Stimulated activated CD4-positive, alpha-beta T cell treated with anti-CD3 and anti-CD28 coated beads, Interleukin-15, amount 100 ng/mL, for 1 hour (primary cell): Measurements from ENCODE around the gene STMN3.
"Not testable (repeated sequence)": the region's sequence is repeated elsewhere in the genome, so short reads cannot be mapped to it uniquely, and the experiment has no call there.

Source experiments
- DNase-seq, 2 donors: peaks; one replicate each; pipeline ENCODE4 v3.0.0-alpha.2; 2020; ENCODE audit warnings: low read depth in 1 of 2, low spot score in 1 of 2

Gene STMN3

GRCh38 chr20:63639093-63639975 lies 13.9 kb downstream of the STMN3 start:
- DNase-seq = peak; percentile 49 to 59

DNA sequence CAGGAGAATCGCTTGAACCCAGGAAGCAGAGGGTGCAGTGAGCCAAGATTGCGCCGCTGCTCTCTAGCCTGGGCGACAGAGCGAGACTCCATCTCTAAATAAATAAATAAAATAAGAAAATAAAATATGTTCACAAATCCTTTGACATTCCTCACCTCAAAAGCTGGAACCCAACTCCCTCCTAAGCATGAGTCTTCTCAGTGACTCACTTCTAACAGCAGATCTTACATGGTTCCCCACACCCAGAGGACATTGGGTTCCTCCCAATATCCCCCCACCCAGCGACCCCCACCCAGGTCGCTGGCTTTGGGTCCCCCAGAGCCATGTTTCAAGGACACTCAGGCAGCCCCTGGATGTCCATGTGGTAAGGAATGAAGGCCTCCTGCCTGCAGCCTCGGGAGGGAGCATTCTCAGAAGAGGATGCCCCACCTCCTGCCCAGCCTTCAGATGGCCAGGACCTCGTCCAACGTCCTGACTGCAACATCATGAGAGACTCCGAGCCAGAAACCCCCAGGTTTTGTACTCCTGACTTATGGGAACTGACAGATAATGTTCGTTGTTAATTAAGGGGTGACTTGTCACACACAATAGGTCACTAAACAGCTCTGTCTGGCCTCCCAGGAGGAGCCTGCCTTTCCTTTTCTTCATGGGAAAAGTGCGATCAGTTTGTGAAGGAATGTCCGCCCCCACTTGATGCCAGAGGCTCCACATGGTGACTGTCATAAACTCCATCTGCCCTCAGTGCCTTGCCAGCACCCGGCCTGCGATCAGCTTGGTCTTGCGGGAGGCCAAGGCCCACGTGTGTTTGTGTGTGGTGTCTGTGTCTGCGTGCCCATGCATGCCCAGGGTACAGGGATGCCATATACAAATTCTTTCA lies 16.2 kb downstream of the STMN3 start:
- DNase-seq = no peak

DNA sequence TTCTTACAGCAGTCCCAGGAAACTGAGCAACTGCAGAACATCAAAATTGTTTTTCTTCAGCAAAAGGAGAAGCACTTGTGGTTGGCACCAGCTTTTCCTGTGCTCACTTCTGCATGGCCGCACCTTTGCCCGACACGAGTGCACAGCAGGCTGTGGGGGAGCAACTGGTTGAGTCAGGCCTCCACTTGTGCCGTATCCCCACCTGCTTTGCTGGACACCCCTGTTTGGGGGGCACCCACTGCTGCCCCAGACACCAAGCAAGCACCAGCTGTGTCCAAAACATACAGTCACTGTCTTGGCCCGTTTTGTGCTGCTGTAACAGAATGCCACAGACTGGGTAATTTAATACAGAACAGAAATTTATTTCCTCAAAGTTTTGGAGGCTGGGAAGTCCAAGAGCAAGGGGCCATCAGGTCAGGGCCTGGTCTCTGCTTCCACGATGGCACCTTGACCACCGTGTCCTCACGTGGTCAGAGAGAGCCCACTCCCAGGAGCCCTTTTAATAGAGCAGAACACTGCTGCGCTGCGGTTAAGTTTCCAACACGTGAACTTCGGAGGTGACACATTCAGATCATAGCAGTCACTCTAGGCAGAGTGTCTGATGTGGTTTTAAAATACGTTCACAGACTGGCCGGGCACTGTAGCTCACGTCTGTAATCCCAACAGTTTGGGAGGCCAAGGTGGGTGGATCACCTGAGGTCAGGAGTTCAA lies 17.6 kb downstream of the STMN3 start:
- peak in 1 of 2 donors; percentile 49 for DNase-seq

DNA sequence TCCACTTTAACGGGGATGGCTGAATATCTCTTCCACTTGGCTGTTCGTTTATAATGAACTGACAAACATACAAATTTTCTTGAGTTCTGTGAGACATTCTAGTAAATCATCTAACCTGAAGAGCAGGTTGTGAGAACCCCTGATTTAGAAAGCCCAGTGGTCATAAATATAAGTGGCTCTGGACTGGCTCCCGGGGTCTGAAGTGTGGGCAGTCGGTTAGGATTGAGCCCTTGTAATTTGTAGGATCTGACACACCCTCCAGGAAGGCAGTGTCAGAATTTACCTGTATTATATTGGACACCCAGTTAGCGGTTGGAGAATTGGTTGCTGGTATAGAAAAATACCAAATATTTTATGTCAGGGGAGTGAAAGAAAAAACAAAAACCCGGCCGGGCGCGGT lies 19.5 kb downstream of the STMN3 start:
- DNase-seq = no peak

GRCh38 chr20:63631426-63631825 lies 21.8 kb downstream of the STMN3 start:
- not testable (repeated sequence) for DNase-seq

GRCh38 chr20:63630956-63631355 lies 22.3 kb downstream of the STMN3 start:
- DNase-seq = not testable (repeated sequence)

DNA sequence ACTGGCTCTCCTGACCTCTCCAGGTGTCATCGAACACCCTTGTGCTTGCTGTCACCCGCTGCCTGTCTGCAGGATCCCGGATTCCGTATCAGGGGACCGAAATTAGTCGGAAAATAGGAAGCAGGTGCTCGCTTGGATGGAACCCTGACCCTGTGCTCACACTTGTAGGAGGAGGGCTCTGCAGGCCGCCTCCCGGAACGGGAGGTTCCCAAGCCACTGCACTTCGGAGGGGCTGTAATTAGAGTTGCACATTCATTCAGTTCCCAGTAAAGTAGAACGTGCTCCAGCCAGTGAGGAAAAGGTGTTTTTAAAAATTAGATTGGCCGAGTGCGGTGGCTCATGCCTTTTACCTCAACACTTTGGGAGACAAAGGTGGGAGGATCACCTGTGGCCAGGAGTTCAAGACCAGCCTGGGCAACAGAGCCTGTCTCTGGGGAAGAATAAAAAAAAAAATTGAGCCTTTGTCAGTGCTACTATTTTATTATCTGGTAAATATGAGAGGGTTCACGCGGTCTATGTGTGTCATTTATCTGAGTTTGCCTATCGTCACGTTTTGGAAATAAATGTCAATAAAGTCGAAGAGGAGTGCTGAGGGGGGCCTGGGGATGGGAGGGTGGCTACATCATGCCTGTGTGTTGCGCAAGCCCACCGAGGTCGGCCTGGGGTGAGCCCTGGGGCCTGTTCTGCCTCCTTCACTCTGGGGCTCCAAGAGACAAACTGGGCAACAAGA lies 24.8 kb downstream of the STMN3 start:
- peak in 1 of 2 donors; percentile 59 for DNase-seq

DNA sequence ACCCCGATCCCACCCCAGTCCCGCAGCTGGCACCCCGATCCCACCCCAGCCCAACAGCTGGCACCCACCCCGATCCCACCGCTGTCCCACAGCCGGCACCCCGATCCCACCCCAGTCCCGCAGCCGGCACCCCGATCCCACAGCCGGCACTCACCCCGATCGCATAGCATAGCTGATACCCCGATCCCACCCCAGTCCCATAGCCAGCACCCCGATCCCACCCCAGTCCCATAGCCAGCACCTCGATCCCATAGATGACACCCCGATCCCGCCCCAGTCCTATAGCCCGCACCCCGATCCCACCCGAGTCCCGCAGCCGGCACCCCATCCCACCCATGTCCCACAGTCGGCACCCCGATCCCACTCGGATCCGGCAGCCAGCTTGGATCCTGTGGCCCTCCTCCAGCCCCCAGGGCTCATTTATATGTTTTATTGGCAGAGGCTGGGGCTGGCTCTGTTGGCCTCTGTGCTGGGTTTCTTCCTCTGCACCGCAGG lies 25.4 kb downstream of the STMN3 start:
- no peak for DNase-seq

DNA sequence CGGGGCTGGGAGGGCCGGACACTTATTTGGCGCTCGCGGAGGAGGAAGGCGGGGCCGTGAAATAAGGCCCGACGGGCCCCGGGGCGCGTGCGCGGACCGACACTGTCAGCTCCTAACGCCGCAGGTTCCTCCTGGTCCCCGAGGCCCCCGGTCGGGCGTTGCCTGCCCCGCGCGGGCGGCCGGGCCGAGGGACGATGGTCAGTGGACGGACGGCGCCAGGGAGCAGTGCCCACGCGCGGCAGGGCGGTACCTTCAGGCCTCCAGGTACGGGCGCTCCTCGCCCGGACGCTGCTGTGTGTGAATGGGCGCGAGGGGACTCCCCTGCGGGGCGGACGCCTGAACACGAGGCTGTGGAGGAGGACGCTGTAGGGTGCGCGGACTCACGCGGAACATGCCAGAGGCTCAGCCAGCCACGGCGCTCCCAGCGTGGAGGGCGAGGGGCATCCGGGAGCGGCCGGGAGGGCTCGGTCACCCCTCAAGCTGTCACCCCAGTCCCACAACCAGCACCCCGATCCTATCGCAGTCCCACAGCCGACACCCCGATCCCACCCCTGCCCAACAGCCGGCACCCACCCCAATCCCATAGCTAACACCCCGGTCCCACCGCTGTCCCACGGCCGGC lies 26.0 kb downstream of the STMN3 start:
- DNase-seq = peak; percentile 91 to 92

- peak; percentile 50 to 72 for DNase-seq
Measured at GRCh38 chr20:63626424-63627128, 26.6 kb downstream of the STMN3 start, which contains the start of gene GMEB2. Gene GMEB2, minus strand, starts transcription at chr20:63627101. Its CDS starts 7,704 bp downstream, at chr20:63619397.

DNA sequence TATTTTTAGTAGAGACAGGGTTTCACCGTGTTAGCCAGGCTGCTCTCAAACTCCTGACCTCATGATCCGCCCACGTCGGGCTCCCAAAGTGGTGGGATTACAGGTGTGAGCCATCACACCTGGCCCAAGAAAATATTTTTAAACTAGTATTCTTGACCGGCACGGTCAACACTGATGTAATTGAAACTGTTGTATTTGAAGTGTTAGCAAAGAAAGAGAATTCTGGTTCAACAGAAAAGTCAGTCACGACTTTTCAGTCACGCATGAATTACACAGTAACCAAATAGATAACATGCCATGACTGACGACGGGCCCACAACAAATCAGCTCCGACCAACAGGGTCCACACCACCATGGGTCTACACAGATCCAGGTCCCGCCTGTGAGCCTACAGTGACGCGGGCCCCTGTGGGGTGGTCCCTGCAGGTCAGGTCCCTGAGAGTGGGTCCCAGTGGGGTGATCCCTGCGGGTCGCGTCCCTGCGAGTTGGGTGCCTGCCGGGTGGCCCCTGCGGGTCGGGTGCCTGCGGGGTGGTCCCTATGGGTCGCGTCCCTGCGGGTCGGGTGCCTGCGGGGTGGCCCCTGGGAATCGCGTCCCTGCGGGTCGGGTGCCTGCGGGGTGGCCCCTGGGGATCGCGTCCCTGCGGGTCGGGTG lies 27.3 kb downstream of the STMN3 start:
- no peak for DNase-seq

- no peak for DNase-seq
Measured at GRCh38 chr20:63624486-63624885, 28.7 kb downstream of the STMN3 start.

DNA sequence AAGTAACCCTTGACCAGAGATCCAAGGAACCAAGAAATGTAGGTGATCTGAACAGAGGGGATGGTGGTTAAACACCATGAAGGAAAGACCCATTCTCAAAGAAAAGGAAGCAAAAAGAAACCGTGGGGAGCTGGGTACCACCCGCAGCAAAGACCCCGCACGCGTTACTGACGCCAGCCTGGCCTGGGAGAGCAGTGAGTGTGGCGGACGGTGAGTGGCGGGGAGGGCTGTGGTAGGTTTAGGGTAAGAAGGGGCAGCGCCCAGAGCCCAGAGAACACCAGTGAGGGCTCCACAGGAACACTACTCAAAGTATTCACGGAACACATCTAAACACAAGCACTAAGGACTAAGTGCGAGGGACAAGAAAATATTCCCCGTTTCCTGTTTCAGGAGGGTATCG lies 30.5 kb downstream of the STMN3 start:
- DNase-seq = no peak

DNA sequence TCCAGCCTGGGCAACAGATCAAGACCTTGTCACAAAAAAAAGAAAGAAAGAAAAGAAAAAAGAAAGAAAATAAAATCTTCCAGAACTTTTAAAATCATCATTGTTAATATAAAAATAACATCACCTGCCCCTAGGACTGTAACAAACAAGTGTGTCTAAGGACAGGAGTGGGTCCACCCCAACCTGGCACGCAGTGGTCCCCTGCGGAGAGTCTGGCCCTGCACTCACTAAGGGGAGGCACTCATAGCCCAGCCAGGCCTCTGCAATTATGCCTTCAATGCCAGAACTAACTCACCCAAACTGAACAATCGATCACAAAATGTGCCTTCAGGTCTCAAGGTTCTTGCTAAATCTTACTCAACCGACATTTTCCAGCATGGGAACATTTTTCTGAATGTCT lies 31.1 kb downstream of the STMN3 start:
- DNase-seq = no peak

GRCh38 chr20:63620991-63621390 lies 32.2 kb downstream of the STMN3 start:
- DNase-seq = no peak

- no peak for DNase-seq
Measured at GRCh38 chr20:63619505-63619904, 33.7 kb downstream of the STMN3 start.

- no peak for DNase-seq
Measured at GRCh38 chr20:63619086-63619485, 34.1 kb downstream of the STMN3 start.

- no peak for DNase-seq
Measured at GRCh38 chr20:63618291-63618980, 34.8 kb downstream of the STMN3 start.
